SH-SY5Y (cell line): ENCODE data around the gene CEBPG.

Experiments used
- GATA2 ChIP-seq: IDR thresholded peaks from 2 replicates; pipeline ENCODE4 v1.6.1; 2011; ENCODE audit warnings: mild to moderate bottlenecking, low read depth, low read length
- GATA3 ChIP-seq: IDR thresholded peaks from 2 replicates; pipeline ENCODE4 v1.6.1; 2011; ENCODE audit warnings: low read depth, mild to moderate bottlenecking, low read length, moderate library complexity

- TF ChIP-seq GATA3 (no peak), GATA2 (no peak)
Measured at GRCh38 chr19:33410915-33411401, 37.4 kb downstream of the CEBPG start.
